Uterus (tissue), 2 donors: Measurements from ENCODE around the gene POU5F2.

ENCODE experiments used
- CTCF ChIP-seq, 4 experiments: fragments of 200-600 bp in 2 of 4; fragments of 450-650 bp in 2 of 4; sonication (generic) in 2 of 4; IDR thresholded peaks; one replicate each; pipeline ENCODE4 v1.5.1; 2016 to 2019; ENCODE audit warnings: antibody characterized with exemption in 4 of 4, mild to moderate bottlenecking in 2 of 4, moderate library complexity in 1 of 4
- POLR2A ChIP-seq, 2 donors: fragments of 450-650 bp; IDR thresholded peaks; one replicate each; pipeline ENCODE4 v1.6.1; 2016; ENCODE audit warnings: antibody characterized with exemption in 2 of 2, mild to moderate bottlenecking in 1 of 2, moderate library complexity in 1 of 2

GRCh38 chr5:93715327-93715726 lies 26.1 kb downstream of the POU5F2 start:
- TF ChIP-seq CTCF (IDR thresholded peaks at IDR 0.05) (no peak), POLR2A (IDR thresholded peaks at IDR 0.05) (no peak)
